MM.1S (cell line): ENCODE results near the gene SNTG2.

Experiments
- DNase-seq: peaks from one replicate; pipeline ENCODE4 v3.0.0-alpha.2; 2015
- H2AFZ ChIP-seq: fragments of 300-600 bp; sonication (generic); 2 replicates; pipeline ENCODE4 v1.6.0; 2016; ENCODE audit warnings: antibody characterized with exemption, low read length
- H3F3A ChIP-seq: fragments of 300-600 bp; sonication (generic); 2 replicates; pipeline ENCODE4 v1.6.1; 2016; ENCODE audit warnings: mild to moderate bottlenecking, antibody characterized with exemption, low read length, moderate library complexity, mixed read lengths; ENCODE audit not compliant: insufficient read depth
- H3K27ac ChIP-seq: fragments of 300-600 bp; sonication (generic); 2 replicates; pipeline ENCODE4 v1.5.1; 2016; ENCODE audit warnings: mild to moderate bottlenecking, low read length
- H3K27me3 ChIP-seq: fragments of 300-600 bp; sonication (generic); replicated peaks from 2 replicates; pipeline ENCODE4 v1.6.0; 2016; ENCODE audit warnings: low read length; ENCODE audit not compliant: insufficient read depth
- H3K36me3 ChIP-seq: fragments of 300-600 bp; sonication (generic); replicated peaks from 2 replicates; pipeline ENCODE4 v1.6.1; 2016; ENCODE audit warnings: mild to moderate bottlenecking, low read length, mixed read lengths; ENCODE audit not compliant: insufficient read depth
- H3K4me1 ChIP-seq: fragments of 300-600 bp; sonication (generic); 2 replicates; pipeline ENCODE4 v1.6.1; 2016; ENCODE audit warnings: low read length, mixed read lengths
- H3K4me2 ChIP-seq: fragments of 300-600 bp; sonication (generic); 2 replicates; pipeline ENCODE4 v1.6.0; 2016; ENCODE audit warnings: low read depth, low read length
- H3K4me3 ChIP-seq: fragments of 300-600 bp; sonication (generic); 2 replicates; pipeline ENCODE4 v1.5.1; 2016; ENCODE audit warnings: low read length, mixed read lengths
- H3K79me2 ChIP-seq: fragments of 300-600 bp; sonication (generic); 2 replicates; pipeline ENCODE4 v1.6.1; 2016; ENCODE audit warnings: mixed run types, low read length, mixed read lengths
- H3K9ac ChIP-seq: fragments of 300-600 bp; sonication (generic); 2 replicates; pipeline ENCODE4 v1.6.1; 2016; ENCODE audit warnings: low read length, mixed read lengths
- H3K9me2 ChIP-seq: fragments of 300-600 bp; sonication (generic); replicated peaks from 2 replicates; pipeline ENCODE4 v1.6.1; 2016; ENCODE audit warnings: mild to moderate bottlenecking, low read length, mixed read lengths; ENCODE audit not compliant: insufficient read depth
- H3K9me3 ChIP-seq: fragments of 300-600 bp; sonication (generic); replicated peaks from 2 replicates; pipeline ENCODE4 v1.6.1; 2016; ENCODE audit warnings: mild to moderate bottlenecking, low read length, mixed read lengths; ENCODE audit not compliant: insufficient read depth
- H4K20me1 ChIP-seq: fragments of 300-600 bp; sonication (generic); 2 replicates; pipeline ENCODE4 v1.6.1; 2016; ENCODE audit warnings: mild to moderate bottlenecking, low read length, moderate library complexity, mixed read lengths; ENCODE audit not compliant: insufficient read depth
- EZH2 ChIP-seq: fragments of 300-600 bp; sonication (generic); optimal IDR thresholded peaks from 2 replicates; pipeline ENCODE3; 2017; ENCODE audit warnings: low read depth, mild to moderate bottlenecking, antibody characterized with exemption, low read length, mixed read lengths
- EZH2phosphoT487 ChIP-seq: fragments of 300-600 bp; sonication (generic); IDR thresholded peaks from 2 replicates; pipeline ENCODE4 v1.6.1; 2018; ENCODE audit warnings: antibody characterized with exemption, low read length
- TF ChIP-seq, protein P1 (sequence below): fragments of 300-600 bp; sonication (generic); IDR thresholded peaks from 2 replicates; pipeline ENCODE4 v1.5.1; 2016; ENCODE audit warnings: antibody characterized with exemption, low read length, mixed read lengths

Gene SNTG2

DNA sequence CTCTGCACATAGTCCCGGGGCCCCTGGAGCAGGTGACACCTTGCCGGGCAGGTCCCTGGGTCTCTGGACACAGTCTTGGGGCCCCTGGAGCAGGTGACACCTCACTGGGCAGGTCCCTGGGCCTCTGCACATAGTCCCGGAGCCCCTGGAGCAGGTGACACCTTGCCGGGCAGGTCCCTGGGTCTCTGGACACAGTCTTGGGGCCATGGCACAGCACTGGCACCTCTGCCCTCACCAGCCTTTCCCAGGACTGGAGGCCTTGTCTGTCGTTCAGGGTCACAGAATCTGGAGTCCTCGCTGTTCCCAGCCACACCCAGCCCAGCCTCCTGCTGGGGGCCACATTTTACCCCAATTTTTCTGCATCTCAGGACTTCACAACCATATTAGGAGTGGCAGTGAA lies 464.9 kb downstream of the SNTG2 start:
- no peak overlapping the region for H3K27ac ChIP-seq
- no peaks in the 10 kb centered on the region for H3K36me3 ChIP-seq
- H4K20me1 ChIP-seq = no peaks in the 10 kb centered on the region
- no peaks in the 10 kb centered on the region for H3F3A ChIP-seq
- H3K4me1 ChIP-seq = no peaks in the 10 kb centered on the region
- H3K9me3 ChIP-seq = no peaks in the 10 kb centered on the region
- no peak overlapping the region for H2AFZ ChIP-seq
- H3K4me3 ChIP-seq = no peak overlapping the region
- no peaks in the 10 kb centered on the region for H3K9me2 ChIP-seq
- TF ChIP-seq, protein P1, sequence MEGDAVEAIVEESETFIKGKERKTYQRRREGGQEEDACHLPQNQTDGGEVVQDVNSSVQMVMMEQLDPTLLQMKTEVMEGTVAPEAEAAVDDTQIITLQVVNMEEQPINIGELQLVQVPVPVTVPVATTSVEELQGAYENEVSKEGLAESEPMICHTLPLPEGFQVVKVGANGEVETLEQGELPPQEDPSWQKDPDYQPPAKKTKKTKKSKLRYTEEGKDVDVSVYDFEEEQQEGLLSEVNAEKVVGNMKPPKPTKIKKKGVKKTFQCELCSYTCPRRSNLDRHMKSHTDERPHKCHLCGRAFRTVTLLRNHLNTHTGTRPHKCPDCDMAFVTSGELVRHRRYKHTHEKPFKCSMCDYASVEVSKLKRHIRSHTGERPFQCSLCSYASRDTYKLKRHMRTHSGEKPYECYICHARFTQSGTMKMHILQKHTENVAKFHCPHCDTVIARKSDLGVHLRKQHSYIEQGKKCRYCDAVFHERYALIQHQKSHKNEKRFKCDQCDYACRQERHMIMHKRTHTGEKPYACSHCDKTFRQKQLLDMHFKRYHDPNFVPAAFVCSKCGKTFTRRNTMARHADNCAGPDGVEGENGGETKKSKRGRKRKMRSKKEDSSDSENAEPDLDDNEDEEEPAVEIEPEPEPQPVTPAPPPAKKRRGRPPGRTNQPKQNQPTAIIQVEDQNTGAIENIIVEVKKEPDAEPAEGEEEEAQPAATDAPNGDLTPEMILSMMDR = no peak
- no peak for TF ChIP-seq EZH2
- TF ChIP-seq EZH2phosphoT487 = no peak
- no peaks in the 10 kb centered on the region for H3K27me3 ChIP-seq
- no peak overlapping the region for H3K9ac ChIP-seq
- H3K79me2 ChIP-seq = no peaks in the 10 kb centered on the region
- H3K4me2 ChIP-seq = no peak overlapping the region
- DNase-seq = no peak
